ENCODE measurements around the gene CNOT3.
A peak's percentile ranks its signal among the peaks of the same experiment; 100 is the strongest.
"Not testable (repeated sequence)": the region's sequence is repeated elsewhere in the genome, so short reads cannot be mapped to it uniquely, and the experiment has no call there.

CNOT3 gene

DNA sequence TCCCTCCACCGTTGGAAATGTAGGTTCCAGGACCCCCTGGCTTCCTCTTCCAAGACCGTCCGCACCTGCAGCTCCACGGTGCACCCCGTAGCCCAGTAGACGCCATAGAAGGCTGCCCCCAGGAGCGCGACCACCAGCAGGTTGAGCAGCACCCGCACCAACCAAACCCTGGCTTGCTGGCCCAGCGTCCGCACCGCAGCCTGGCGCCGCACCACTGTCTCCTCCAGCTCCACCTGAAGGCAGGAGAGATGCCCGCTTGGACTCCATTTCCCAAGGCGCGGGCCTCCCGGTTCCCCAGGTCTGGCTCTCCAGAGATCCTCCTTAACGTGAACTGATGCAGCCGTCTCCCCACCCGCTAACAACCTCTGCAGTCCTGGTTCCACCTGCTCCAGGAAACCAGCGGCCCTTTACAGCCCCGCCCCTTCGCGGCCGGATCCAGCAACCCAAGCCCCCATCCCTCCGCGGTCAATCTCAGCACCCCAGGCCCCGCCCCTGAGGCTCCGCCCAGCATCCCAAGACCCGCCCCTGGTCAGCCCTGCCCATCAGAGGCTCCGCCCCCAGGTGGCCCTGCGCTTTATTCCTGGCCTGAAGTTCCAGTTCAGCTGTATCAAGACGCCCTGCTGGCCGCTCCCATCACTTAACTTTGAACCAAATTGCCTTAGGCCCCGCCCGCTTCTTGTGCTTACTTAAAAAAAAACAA, 27.0 kb downstream of the CNOT3 start:
- Histone ChIP-seq H3K4me3 (ENCODE audit: low read length) (no peak overlapping the region), H3K27me3 (ENCODE audit: insufficient read depth, low read length, poor library complexity) (no peaks in the 10 kb centered on the region), H3K36me3 (ENCODE audit: control insufficient read depth, insufficient read depth, low read length) (no peaks in the 10 kb centered on the region), H3K79me2 (ENCODE audit: control insufficient read depth, insufficient read depth, low read length) (no peaks in the 10 kb centered on the region), H2BK5ac (ENCODE audit: low read length) (no peak overlapping the region), H3K79me1 (ENCODE audit: low read length) (peaks cover 2% of the 10 kb centered on the region), H4K8ac (ENCODE audit: low read depth, low read length) (no peak overlapping the region), H3K18ac (ENCODE audit: low read length) (no peak overlapping the region), H3K56ac (ENCODE audit: low read length) (peak overlapping the region; percentile 73), H3K4me2 (ENCODE audit: low read length) (peak overlapping the region; percentile 61), H2AK5ac (ENCODE audit: low read length) (no peak overlapping the region), H4K5ac (ENCODE audit: low read length) (no peak overlapping the region), H2BK15ac (replicated peaks; ENCODE audit: low read depth) (no peak overlapping the region), H3K4me1 (ENCODE audit: control insufficient read depth, low read depth, low read length) (peaks cover 3% of the 10 kb centered on the region), H3K23ac (ENCODE audit: low read length) (no peak overlapping the region), H3K4ac (ENCODE audit: low read depth, low read length) (no peak overlapping the region), H3K9ac (ENCODE audit: low read length) (peak overlapping the region; percentile 51), H3K27ac (ENCODE audit: low read depth, low read length) (no peak overlapping the region), H2BK120ac (ENCODE audit: low read depth, low read length) (no peak overlapping the region)
- peak; percentile 92 for DNase-seq
- WGBS (ENCODE audit: extremely low coverage, insufficient coverage, low lambda C conversion rate), result no CpG with 5 or more reads among the region's 37 CpGs

DNA sequence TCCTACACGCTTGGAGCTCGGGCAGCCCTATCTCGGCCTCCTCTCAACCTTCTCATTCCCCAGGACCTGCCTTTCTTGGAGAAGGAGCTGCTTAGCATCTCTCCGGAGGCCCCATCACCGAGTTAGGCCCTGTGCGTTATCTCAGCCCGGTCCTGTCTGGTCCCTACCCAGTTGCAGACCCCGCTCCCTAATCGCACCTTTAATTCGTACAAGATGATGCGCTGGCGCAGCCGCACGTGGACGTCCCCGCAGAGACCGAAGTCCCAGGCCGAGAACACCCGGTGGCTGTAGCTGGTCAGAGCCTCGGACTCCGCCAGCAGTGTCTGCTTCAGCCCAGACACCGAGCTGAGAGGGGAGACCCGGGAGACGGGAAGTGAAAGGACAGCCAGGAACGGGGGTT, 27.7 kb downstream of the CNOT3 start:
- Histone ChIP-seq H3K27me3 (ENCODE audit: insufficient read depth, low read length, poor library complexity) (no peaks in the 10 kb centered on the region), H3K4me2 (ENCODE audit: low read length) (no peak overlapping the region), H4K8ac (ENCODE audit: low read depth, low read length) (no peak overlapping the region), H3K23ac (ENCODE audit: low read length) (no peak overlapping the region), H3K4me3 (ENCODE audit: low read length) (no peak overlapping the region), H3K56ac (ENCODE audit: low read length) (no peak overlapping the region), H3K18ac (ENCODE audit: low read length) (no peak overlapping the region), H3K79me1 (ENCODE audit: low read length) (peaks cover 2% of the 10 kb centered on the region), H2BK5ac (ENCODE audit: low read length) (no peak overlapping the region), H3K4ac (ENCODE audit: low read depth, low read length) (no peak overlapping the region), H2BK120ac (ENCODE audit: low read depth, low read length) (no peak overlapping the region), H3K27ac (ENCODE audit: low read depth, low read length) (no peak overlapping the region), H2BK15ac (replicated peaks; ENCODE audit: low read depth) (no peak overlapping the region), H4K5ac (ENCODE audit: low read length) (no peak overlapping the region), H3K79me2 (ENCODE audit: control insufficient read depth, insufficient read depth, low read length) (no peaks in the 10 kb centered on the region), H3K4me1 (ENCODE audit: control insufficient read depth, low read depth, low read length) (peaks cover 3% of the 10 kb centered on the region), H2AK5ac (ENCODE audit: low read length) (no peak overlapping the region), H3K36me3 (ENCODE audit: control insufficient read depth, insufficient read depth, low read length) (no peaks in the 10 kb centered on the region), H3K9ac (ENCODE audit: low read length) (no peak overlapping the region)
- WGBS (ENCODE audit: extremely low coverage, insufficient coverage, low lambda C conversion rate), result no CpG with 5 or more reads among the region's 25 CpGs
- DNase-seq, result no peak

DNA sequence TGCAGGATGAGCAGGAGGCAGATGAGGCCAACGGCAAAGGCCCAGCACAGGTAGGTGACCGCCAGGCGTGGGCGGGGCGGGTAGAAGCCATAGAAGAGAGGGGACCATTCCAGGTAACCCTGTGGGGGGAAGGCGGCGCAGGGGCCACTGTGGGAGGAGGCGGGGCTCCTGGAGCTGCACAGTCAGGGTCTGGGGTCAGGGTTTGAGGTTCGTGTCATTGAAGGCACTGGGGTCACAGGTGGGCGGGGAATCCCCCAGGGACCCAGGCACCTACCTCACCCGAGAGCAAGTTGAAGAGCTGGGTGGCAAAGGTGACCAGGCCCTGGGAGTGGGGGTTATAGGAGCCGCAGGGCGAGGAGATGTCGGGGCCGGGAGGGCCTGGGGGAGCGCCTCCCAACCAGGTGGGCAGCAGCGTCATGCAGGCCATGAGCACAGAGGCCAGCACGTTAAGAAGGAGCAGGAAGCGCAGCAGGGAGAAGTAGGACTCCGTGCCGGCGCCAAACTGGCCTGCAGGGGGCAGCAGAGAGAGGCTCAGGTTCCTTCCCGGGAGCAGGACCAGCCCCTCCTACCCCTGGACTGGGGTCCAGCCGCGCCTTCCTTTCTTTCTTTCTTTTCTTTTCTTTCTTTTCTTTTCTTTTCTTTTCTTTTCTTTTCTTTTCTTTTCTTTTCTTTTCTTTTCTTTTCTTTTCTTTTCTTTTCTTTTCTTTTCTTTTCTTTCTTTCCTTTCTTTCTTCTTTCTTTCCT, 30.8 kb downstream of the CNOT3 start:
- Histone ChIP-seq H2BK15ac (replicated peaks; ENCODE audit: low read depth) (no peak overlapping the region), H3K27ac (ENCODE audit: low read depth, low read length) (no peak overlapping the region), H4K8ac (ENCODE audit: low read depth, low read length) (no peak overlapping the region), H3K27me3 (ENCODE audit: insufficient read depth, low read length, poor library complexity) (no peaks in the 10 kb centered on the region), H3K23ac (ENCODE audit: low read length) (no peak overlapping the region), H3K9ac (ENCODE audit: low read length) (no peak overlapping the region), H3K4me3 (ENCODE audit: low read length) (no peak overlapping the region), H2BK5ac (ENCODE audit: low read length) (no peak overlapping the region), H3K18ac (ENCODE audit: low read length) (no peak overlapping the region), H4K5ac (ENCODE audit: low read length) (no peak overlapping the region), H3K4me2 (ENCODE audit: low read length) (no peak overlapping the region), H2BK120ac (ENCODE audit: low read depth, low read length) (no peak overlapping the region), H3K36me3 (ENCODE audit: control insufficient read depth, insufficient read depth, low read length) (no peaks in the 10 kb centered on the region), H3K4ac (ENCODE audit: low read depth, low read length) (no peak overlapping the region), H3K4me1 (ENCODE audit: control insufficient read depth, low read depth, low read length) (peaks cover 5% of the 10 kb centered on the region), H3K79me2 (ENCODE audit: control insufficient read depth, insufficient read depth, low read length) (no peaks in the 10 kb centered on the region), H3K79me1 (ENCODE audit: low read length) (no peaks in the 10 kb centered on the region), H3K56ac (ENCODE audit: low read length) (peak overlapping the region; percentile 25), H2AK5ac (ENCODE audit: low read length) (no peak overlapping the region)
- no CpG with 5 or more reads among the region's 25 CpGs for WGBS (ENCODE audit: extremely low coverage, insufficient coverage, low lambda C conversion rate)
- peak; percentile 91 for DNase-seq

DNA sequence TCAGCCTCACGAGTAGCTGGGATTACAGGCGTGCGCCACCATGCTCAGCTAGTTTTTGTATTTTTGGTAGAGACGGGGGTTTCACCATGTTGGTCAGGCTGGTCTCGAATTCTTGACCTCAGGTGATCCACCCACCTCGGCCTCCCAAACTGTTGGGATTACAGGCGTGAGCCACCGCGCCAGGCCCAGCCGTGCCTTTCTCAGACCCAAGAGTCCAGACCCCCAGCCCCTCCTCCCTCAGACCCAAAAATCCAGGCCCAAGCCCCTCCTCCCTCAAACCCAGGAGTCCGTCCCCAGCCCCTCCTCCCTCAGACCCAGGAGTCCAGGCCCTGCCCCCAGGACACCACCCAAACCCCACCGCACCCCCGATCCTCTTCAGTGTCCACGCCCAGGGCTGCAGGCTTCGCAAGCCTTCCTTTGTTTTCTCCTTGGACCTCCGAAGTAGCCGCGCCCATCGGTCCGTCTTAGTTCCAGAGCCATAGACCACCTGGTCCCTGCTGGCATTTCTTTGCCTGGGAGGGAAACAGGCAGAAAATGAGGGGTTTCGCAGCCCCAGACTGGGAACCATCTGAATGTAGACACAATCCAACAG, 31.7 kb downstream of the CNOT3 start:
- peaks cover 4% of the 10 kb centered on the region for H3K4me1 ChIP-seq (ENCODE audit: control insufficient read depth, low read depth, low read length)
- no peak for DNase-seq
- no peak overlapping the region for H4K8ac ChIP-seq (ENCODE audit: low read depth, low read length)
- no peaks in the 10 kb centered on the region for H3K79me1 ChIP-seq (ENCODE audit: low read length)
- H3K4me2 ChIP-seq (ENCODE audit: low read length), result no peak overlapping the region
- no peak overlapping the region for H4K5ac ChIP-seq (ENCODE audit: low read length)
- H2BK5ac ChIP-seq (ENCODE audit: low read length), result no peak overlapping the region
- no peaks in the 10 kb centered on the region for H3K27me3 ChIP-seq (ENCODE audit: insufficient read depth, low read length, poor library complexity)
- no peak overlapping the region for H2BK120ac ChIP-seq (ENCODE audit: low read depth, low read length)
- H3K18ac ChIP-seq (ENCODE audit: low read length), result no peak overlapping the region
- no peak overlapping the region for H3K4ac ChIP-seq (ENCODE audit: low read depth, low read length)
- H3K9ac ChIP-seq (ENCODE audit: low read length), result no peak overlapping the region
- WGBS (ENCODE audit: extremely low coverage, insufficient coverage, low lambda C conversion rate), result no CpG with 5 or more reads among the region's 21 CpGs
- H2BK15ac ChIP-seq (replicated peaks; ENCODE audit: low read depth), result no peak overlapping the region
- H2AK5ac ChIP-seq (ENCODE audit: low read length), result no peak overlapping the region
- H3K79me2 ChIP-seq (ENCODE audit: control insufficient read depth, insufficient read depth, low read length), result no peaks in the 10 kb centered on the region
- no peak overlapping the region for H3K27ac ChIP-seq (ENCODE audit: low read depth, low read length)
- H3K23ac ChIP-seq (ENCODE audit: low read length), result no peak overlapping the region
- no peaks in the 10 kb centered on the region for H3K36me3 ChIP-seq (ENCODE audit: control insufficient read depth, insufficient read depth, low read length)
- H3K56ac ChIP-seq (ENCODE audit: low read length), result no peak overlapping the region
- H3K4me3 ChIP-seq (ENCODE audit: low read length), result no peak overlapping the region

DNA sequence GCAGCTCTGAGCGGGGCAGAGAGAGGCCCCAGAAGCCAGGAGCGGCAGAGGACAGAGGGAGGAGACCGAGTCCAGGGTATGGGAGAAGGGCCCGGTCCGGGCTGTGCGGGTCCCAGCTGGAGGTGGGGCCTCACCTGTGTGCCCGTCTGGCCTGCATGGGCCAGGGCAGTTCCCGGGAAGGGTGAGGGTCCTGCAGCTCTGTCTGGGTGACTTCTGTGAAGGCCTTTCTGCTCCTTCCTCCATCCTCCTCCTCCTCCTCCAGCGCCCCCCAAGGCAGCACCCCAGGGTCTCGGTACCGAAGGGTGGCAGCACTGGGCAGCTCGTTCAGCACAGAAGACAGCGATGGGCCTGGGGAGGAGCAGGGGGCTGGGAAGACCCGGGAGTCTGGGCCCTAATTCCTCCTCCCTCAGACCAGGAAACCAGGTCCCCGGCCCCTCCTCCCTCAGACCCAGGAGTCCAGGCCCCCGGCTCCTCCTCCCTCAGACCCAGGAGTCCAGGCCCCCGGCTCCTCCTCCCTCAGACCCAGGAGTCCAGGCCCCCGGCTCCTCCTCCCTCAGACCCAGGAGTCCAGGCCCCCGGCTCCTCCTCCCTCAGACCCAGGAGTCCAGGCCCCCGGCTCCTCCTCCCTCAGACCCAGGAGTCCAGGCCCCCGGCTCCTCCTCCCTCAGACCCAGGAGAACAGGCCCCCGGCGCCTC, 34.3 kb downstream of the CNOT3 start:
- not testable (repeated sequence) for H4K8ac ChIP-seq (ENCODE audit: low read depth, low read length); H2BK5ac ChIP-seq (ENCODE audit: low read length); H3K4me1 ChIP-seq (ENCODE audit: control insufficient read depth, low read depth, low read length); H4K5ac ChIP-seq (ENCODE audit: low read length); H3K23ac ChIP-seq (ENCODE audit: low read length); H2AK5ac ChIP-seq (ENCODE audit: low read length); H3K79me1 ChIP-seq (ENCODE audit: low read length); H3K4me2 ChIP-seq (ENCODE audit: low read length); H3K36me3 ChIP-seq (ENCODE audit: control insufficient read depth, insufficient read depth, low read length); H2BK120ac ChIP-seq (ENCODE audit: low read depth, low read length); H3K9ac ChIP-seq (ENCODE audit: low read length); DNase-seq; H2BK15ac ChIP-seq (replicated peaks; ENCODE audit: low read depth); H3K18ac ChIP-seq (ENCODE audit: low read length); H3K79me2 ChIP-seq (ENCODE audit: control insufficient read depth, insufficient read depth, low read length); H3K56ac ChIP-seq (ENCODE audit: low read length); H3K27me3 ChIP-seq (ENCODE audit: insufficient read depth, low read length, poor library complexity); H3K4me3 ChIP-seq (ENCODE audit: low read length); H3K4ac ChIP-seq (ENCODE audit: low read depth, low read length); H3K27ac ChIP-seq (ENCODE audit: low read depth, low read length)
- no CpG with 5 or more reads among the region's 23 CpGs for WGBS (ENCODE audit: extremely low coverage, insufficient coverage, low lambda C conversion rate)
